AG04449 (cell line): ENCODE results near the gene CPT1B.
"Not testable (repeated sequence)": the region's sequence is repeated elsewhere in the genome, so short reads cannot be mapped to it uniquely, and the experiment has no call there.

Experiments used
- CTCF ChIA-PET: fragments of 350-600 bp; formaldehyde crosslinking; extraction: SDS; loops from one replicate; lab custom pipeline; 2021; ENCODE audit warnings: antibody characterized with exemption; lab: Yijun Ruan, JAX
- POLR2A ChIA-PET: fragments of 400-600, 350-600 bp; formaldehyde crosslinking; extraction: SDS; loops from one replicate; lab custom pipeline; 2020; ENCODE audit warnings: antibody characterized with exemption, inconsistent platforms; lab: Yijun Ruan, JAX
- DNase-seq: peaks from one replicate; pipeline ENCODE4 v3.0.0-alpha.2; 2010; ENCODE audit warnings: low read depth, low spot score
- H3K4me3 ChIP-seq: 2 replicates; pipeline ENCODE4 v1.5.1; 2011; ENCODE audit warnings: low read depth, mild to moderate bottlenecking, control low read depth, low read length
- CTCF ChIP-seq: IDR thresholded peaks from one replicate; pipeline ENCODE4 v1.5.1; 2011; ENCODE audit warnings: mild to moderate bottlenecking, moderate library complexity, low read length, control low read depth, inconsistent platforms; ENCODE audit not compliant: insufficient read depth; ENCODE audit errors: missing control alignments

Gene CPT1B

GRCh38 chr22:50542416-50542927, 35.8 kb downstream of the CPT1B start:
- CTCF ChIA-PET = interaction anchor here (0.8 to 1.4 kb wide), 2 partner anchors 10 to 20 kb away, joined by 3 read pairs; partner anchors contain the start of gene SYCE3
- no peak overlapping the region for H3K4me3 ChIP-seq
- DNase-seq = no peak
- no peak for TF ChIP-seq CTCF
- POLR2A ChIA-PET = no interaction called here

- POLR2A ChIA-PET, H3K4me3 ChIP-seq: not testable (repeated sequence)
- DNase-seq = peak; percentile 38
- CTCF ChIA-PET = interaction anchor here (1.1 to 3.6 kb wide), 4 partner anchors 9 to 21 kb away, joined by 3 to 22 read pairs (median 12); partner anchors contain the start of genes SCO2, SYCE3 and TYMP
These were observed 36.6 kb downstream of the CPT1B start for GRCh38 chr22:50541667-50542026.

GRCh38 chr22:50540381-50540780, 37.8 kb downstream of the CPT1B start:
- no peak overlapping the region for H3K4me3 ChIP-seq
- POLR2A ChIA-PET = interaction anchor here (0.7 to 1.6 kb wide), 2 partner anchors 11 to 15 kb away, joined by 3 to 8 read pairs; partner anchors contain the start of genes SCO2 and TYMP
- no peak for TF ChIP-seq CTCF

GRCh38 chr22:50537765-50538164, 40.5 kb downstream of the CPT1B start:
- ChIA-PET CTCF (interaction anchor here (1.0 to 3.4 kb wide), 4 partner anchors 12 to 158 kb away, joined by 3 to 21 read pairs (median 4); partner anchors contain the start of gene SCO2), POLR2A (no interaction called here)
- DNase-seq = no peak
- H3K4me3 ChIP-seq = no peak overlapping the region
- TF ChIP-seq CTCF = no peak

More at GRCh38 chr22:50540381-50540780, 37.8 kb downstream of the CPT1B start:
- CTCF ChIA-PET = interaction anchor here (0.7 to 3.6 kb wide), 8 partner anchors 12 to 81 kb away, joined by 3 to 22 read pairs (median 6); partner anchors contain the start of genes CPT1B, SCO2, SYCE3 and TYMP
- DNase-seq = no peak

GRCh38 chr22:50536226-50536625, 42.0 kb downstream of the CPT1B start:
- DNase-seq = no peak
- no peak for TF ChIP-seq CTCF

GRCh38 chr22:50535113-50535512, 43.1 kb downstream of the CPT1B start:
- CTCF ChIA-PET = interaction anchor here (1.2 to 3.1 kb wide), 3 partner anchors 8 to 86 kb away, joined by 3 to 14 read pairs (median 4); partner anchors contain the start of gene SCO2
- POLR2A ChIA-PET = no interaction called here
- no peak for TF ChIP-seq CTCF
- no peak for DNase-seq
- no peak overlapping the region for H3K4me3 ChIP-seq

More at GRCh38 chr22:50536226-50536625, 42.0 kb downstream of the CPT1B start:
- ChIA-PET POLR2A (interaction anchor here (0.7 kb wide), 1 partner anchor 11 kb away, joined by 6 read pairs; the partner anchor contains the start of gene SCO2), CTCF (interaction anchor here (0.6 to 3.1 kb wide), 6 partner anchors 9 to 155 kb away, joined by 3 to 14 read pairs (median 3); partner anchors contain the start of genes SCO2 and SYCE3)
- no peak overlapping the region for H3K4me3 ChIP-seq

GRCh38 chr22:50533856-50534711, 44.1 kb downstream of the CPT1B start:
- H3K4me3 ChIP-seq, DNase-seq, POLR2A ChIA-PET: not testable (repeated sequence)
- CTCF ChIA-PET = interaction anchor here (1.1 to 3.1 kb wide), 2 partner anchors 8 to 29 kb away, joined by 3 to 14 read pairs; partner anchors contain the start of genes SCO2 and SYCE3
